Loucy (cell line): ENCODE results near the gene SLC10A3.

Experiments used
- CTCF ChIP-seq: fragments of 200-600 bp; sonication (generic); conservative IDR thresholded peaks from 2 replicates; pipeline ENCODE4 v1.5.1; 2014; ENCODE audit warnings: mild to moderate bottlenecking, antibody characterized with exemption, low read length
- EZH2phosphoT487 ChIP-seq: fragments of 200-600 bp; IDR thresholded peaks from 2 replicates; pipeline ENCODE4 v1.6.1; 2018; ENCODE audit warnings: antibody characterized with exemption, mild to moderate bottlenecking, moderate library complexity, borderline replicate concordance

- TF ChIP-seq CTCF (no peak), EZH2phosphoT487 (no peak)
Observed at GRCh38 chrX:154508384-154508745, 17.9 kb upstream of the SLC10A3 start.
